ENCODE data around the gene ELOVL3. TPM values are rescaled to one million over a fixed set of nuclear protein-coding genes. Genes with fewer than 3 reads are reported as not detected.

ELOVL3 gene
- total and polyA plus RNA-seq, 2 experiments from 2014 or later = 0.59 TPM; not detected in 1

DNA sequence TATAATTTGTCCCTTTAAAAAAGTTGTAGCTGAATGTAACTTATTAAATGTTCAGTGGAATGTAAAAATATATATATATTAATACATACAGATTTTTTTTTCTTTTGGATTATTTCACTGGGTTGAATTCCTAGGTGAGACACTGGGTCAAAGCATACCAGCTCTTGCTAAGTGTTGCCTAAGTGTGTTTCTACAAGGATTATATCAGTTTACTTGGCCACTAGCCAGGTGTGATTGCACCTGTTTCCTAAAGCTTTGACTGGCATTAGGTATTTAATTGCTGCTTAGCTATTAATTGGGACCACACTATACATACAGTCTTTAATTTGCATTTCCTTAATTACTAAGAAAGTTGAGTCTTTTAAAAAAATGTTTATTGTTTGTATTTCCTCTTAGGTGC is 5.5 kb upstream of the ELOVL3 start:
- Histone ChIP-seq H3K4me3 (no peak overlapping the region), H3K27me3 (ENCODE audit: insufficient read depth) (peaks cover 23% of the 10 kb centered on the region), H2AFZ (no peak overlapping the region), H4K20me1 (replicated peaks; ENCODE audit: insufficient read depth) (no peaks in the 10 kb centered on the region; the same call in 1 of the 2 replicates), H3K4me2 (no peak overlapping the region), H3K27ac (ENCODE audit: low read depth) (no peak overlapping the region), H3K9me2 (ENCODE audit: insufficient read depth) (no peaks in the 10 kb centered on the region), H3K36me3 (ENCODE audit: insufficient read depth) (no peaks in the 10 kb centered on the region), H3K79me2 (replicated peaks; ENCODE audit: insufficient read depth) (no peaks in the 10 kb centered on the region), H3K4me1 (ENCODE audit: insufficient read depth) (no peaks in the 10 kb centered on the region; the same call in 1 of the 2 replicates), H3F3A (replicated peaks; ENCODE audit: low read depth) (no peaks in the 10 kb centered on the region)
- no peak overlapping the region for H3K4me3 Mint-ChIP-seq
- no peaks in the 10 kb centered on the region for H3K9me3 Mint-ChIP-seq
- H3K27ac Mint-ChIP-seq = no peak overlapping the region
- peaks cover 8% of the 10 kb centered on the region for H3K27me3 Mint-ChIP-seq (ENCODE audit: insufficient read depth, low read depth, poor library complexity)
- TF ChIP-seq ZNF114 (CRISPR knock-in tag; IDR thresholded peaks at IDR 0.05) (no peak), ZNF331 (CRISPR knock-in tag; IDR thresholded peaks at IDR 0.05; ENCODE audit: low read depth) (no peak), EZH2 (IDR thresholded peaks at IDR 0.05; ENCODE audit: low read depth, unreplicated experiment) (no peak), CREB1 (CRISPR knock-in tag; IDR thresholded peaks at IDR 0.05; ENCODE audit: low read depth) (no peak), EZH2phosphoT487 (IDR thresholded peaks at IDR 0.05; ENCODE audit: unreplicated experiment) (no peak)
- TF ChIP-seq, protein P1, sequence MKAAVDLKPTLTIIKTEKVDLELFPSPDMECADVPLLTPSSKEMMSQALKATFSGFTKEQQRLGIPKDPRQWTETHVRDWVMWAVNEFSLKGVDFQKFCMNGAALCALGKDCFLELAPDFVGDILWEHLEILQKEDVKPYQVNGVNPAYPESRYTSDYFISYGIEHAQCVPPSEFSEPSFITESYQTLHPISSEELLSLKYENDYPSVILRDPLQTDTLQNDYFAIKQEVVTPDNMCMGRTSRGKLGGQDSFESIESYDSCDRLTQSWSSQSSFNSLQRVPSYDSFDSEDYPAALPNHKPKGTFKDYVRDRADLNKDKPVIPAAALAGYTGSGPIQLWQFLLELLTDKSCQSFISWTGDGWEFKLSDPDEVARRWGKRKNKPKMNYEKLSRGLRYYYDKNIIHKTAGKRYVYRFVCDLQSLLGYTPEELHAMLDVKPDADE (IDR thresholded peaks at IDR 0.05) = no peak
- TF ChIP-seq, protein P2, sequence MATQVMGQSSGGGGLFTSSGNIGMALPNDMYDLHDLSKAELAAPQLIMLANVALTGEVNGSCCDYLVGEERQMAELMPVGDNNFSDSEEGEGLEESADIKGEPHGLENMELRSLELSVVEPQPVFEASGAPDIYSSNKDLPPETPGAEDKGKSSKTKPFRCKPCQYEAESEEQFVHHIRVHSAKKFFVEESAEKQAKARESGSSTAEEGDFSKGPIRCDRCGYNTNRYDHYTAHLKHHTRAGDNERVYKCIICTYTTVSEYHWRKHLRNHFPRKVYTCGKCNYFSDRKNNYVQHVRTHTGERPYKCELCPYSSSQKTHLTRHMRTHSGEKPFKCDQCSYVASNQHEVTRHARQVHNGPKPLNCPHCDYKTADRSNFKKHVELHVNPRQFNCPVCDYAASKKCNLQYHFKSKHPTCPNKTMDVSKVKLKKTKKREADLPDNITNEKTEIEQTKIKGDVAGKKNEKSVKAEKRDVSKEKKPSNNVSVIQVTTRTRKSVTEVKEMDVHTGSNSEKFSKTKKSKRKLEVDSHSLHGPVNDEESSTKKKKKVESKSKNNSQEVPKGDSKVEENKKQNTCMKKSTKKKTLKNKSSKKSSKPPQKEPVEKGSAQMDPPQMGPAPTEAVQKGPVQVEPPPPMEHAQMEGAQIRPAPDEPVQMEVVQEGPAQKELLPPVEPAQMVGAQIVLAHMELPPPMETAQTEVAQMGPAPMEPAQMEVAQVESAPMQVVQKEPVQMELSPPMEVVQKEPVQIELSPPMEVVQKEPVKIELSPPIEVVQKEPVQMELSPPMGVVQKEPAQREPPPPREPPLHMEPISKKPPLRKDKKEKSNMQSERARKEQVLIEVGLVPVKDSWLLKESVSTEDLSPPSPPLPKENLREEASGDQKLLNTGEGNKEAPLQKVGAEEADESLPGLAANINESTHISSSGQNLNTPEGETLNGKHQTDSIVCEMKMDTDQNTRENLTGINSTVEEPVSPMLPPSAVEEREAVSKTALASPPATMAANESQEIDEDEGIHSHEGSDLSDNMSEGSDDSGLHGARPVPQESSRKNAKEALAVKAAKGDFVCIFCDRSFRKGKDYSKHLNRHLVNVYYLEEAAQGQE (IDR thresholded peaks at IDR 0.05; ENCODE audit: unreplicated experiment) = no peak
- peaks cover 2% of the 10 kb centered on the region; the same call in 2 of the 3 replicates for H3K4me1 Mint-ChIP-seq
- ATAC-seq (no peak), DNase-seq (ENCODE audit: low spot score) (no peak)
- no peaks in the 10 kb centered on the region for H3K36me3 Mint-ChIP-seq (ENCODE audit: low read depth)

DNA sequence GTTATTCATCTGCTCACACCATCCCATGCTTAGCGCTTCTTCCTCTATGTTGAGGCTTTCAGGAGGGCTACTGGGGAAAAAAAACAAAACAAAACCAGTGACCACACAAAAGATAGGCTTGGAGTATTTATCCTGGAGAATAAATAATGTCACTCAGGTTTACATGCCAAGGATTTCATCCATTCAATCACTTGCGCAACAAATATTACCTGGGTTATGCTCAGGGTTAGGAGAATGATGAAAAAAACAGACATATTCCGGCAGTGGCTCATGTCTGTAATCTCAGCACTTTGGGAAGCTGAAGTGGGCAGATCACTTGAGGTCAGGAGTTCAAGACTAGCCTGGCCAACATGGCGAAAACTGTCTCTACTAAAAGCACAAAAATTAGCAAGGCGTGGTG is 3.3 kb upstream of the ELOVL3 start:
- Histone ChIP-seq H3K4me1 (ENCODE audit: insufficient read depth) (no peaks in the 10 kb centered on the region; the same call in 1 of the 2 replicates), H4K20me1 (replicated peaks; ENCODE audit: insufficient read depth) (peaks cover 3% of the 10 kb centered on the region; the same call in 1 of the 2 replicates), H3F3A (replicated peaks; ENCODE audit: low read depth) (peaks cover 5% of the 10 kb centered on the region), H3K79me2 (replicated peaks; ENCODE audit: insufficient read depth) (no peaks in the 10 kb centered on the region), H3K4me2 (no peak overlapping the region), H3K9me2 (ENCODE audit: insufficient read depth) (no peaks in the 10 kb centered on the region), H3K27me3 (ENCODE audit: insufficient read depth) (peaks cover 42% of the 10 kb centered on the region), H3K27ac (ENCODE audit: low read depth) (no peak overlapping the region), H3K4me3 (no peak overlapping the region), H3K36me3 (ENCODE audit: insufficient read depth) (no peaks in the 10 kb centered on the region), H2AFZ (no peak overlapping the region)
- DNase-seq (ENCODE audit: low spot score) (no peak), ATAC-seq (no peak)
- H3K36me3 Mint-ChIP-seq (ENCODE audit: low read depth) = no peaks in the 10 kb centered on the region
- no peak overlapping the region for H3K4me3 Mint-ChIP-seq
- H3K27me3 Mint-ChIP-seq (ENCODE audit: insufficient read depth, low read depth, poor library complexity) = peaks cover 26% of the 10 kb centered on the region
- TF ChIP-seq, protein P1 (IDR thresholded peaks at IDR 0.05) = no peak
- TF ChIP-seq CREB1 (CRISPR knock-in tag; IDR thresholded peaks at IDR 0.05; ENCODE audit: low read depth) = no peak
- TF ChIP-seq, protein P3, sequence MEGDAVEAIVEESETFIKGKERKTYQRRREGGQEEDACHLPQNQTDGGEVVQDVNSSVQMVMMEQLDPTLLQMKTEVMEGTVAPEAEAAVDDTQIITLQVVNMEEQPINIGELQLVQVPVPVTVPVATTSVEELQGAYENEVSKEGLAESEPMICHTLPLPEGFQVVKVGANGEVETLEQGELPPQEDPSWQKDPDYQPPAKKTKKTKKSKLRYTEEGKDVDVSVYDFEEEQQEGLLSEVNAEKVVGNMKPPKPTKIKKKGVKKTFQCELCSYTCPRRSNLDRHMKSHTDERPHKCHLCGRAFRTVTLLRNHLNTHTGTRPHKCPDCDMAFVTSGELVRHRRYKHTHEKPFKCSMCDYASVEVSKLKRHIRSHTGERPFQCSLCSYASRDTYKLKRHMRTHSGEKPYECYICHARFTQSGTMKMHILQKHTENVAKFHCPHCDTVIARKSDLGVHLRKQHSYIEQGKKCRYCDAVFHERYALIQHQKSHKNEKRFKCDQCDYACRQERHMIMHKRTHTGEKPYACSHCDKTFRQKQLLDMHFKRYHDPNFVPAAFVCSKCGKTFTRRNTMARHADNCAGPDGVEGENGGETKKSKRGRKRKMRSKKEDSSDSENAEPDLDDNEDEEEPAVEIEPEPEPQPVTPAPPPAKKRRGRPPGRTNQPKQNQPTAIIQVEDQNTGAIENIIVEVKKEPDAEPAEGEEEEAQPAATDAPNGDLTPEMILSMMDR (conservative IDR thresholded peaks at IDR 0.05; ENCODE audit: low read depth in 2 of 2) = no peak
- no peak for TF ChIP-seq ZNF114 (CRISPR knock-in tag; IDR thresholded peaks at IDR 0.05)
- no peak for TF ChIP-seq POLR2AphosphoS5 (IDR thresholded peaks at IDR 0.05; ENCODE audit: low read depth)
- peaks cover 5% of the 10 kb centered on the region; the same call in 2 of the 3 replicates for H3K4me1 Mint-ChIP-seq
- H3K27ac Mint-ChIP-seq = no peak overlapping the region
- peaks cover 2% of the 10 kb centered on the region; the same call in 1 of the 3 replicates for H3K9me3 Mint-ChIP-seq

All from GM23338 (cell line).